ENCODE measurements around the gene STARD5.

Gene STARD5

DNA sequence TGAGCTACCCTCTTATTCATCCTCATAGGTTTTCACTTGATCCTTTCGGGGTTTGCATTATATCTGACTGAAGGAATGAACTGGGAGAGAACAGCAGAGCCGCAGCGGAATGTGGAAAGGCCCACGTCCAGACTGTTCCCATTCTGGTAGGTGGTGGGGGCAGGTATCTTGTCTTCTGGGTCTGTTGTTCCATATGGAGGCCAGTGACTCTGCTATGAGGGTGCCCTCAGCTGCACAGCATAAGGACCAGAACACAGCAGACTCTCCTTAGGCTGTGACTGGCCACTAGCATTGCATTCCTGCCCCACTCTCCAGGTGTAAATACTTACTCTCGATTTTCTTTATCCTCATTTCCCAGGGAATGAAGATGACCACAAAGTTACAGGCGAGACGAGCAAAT is 38.0 kb upstream of the STARD5 start:
- Histone ChIP-seq H3K9me3 (ENCODE audit: control insufficient read depth, insufficient read depth, low read length) (no peaks in the 10 kb centered on the region), H3K4me2 (ENCODE audit: low read length) (no peak overlapping the region), H3F3A (ENCODE audit: control insufficient read depth, insufficient read depth) (no peaks in the 10 kb centered on the region), H3K27me3 (ENCODE audit: control insufficient read depth, low read length) (peaks cover 9% of the 10 kb centered on the region; the same call in 1 of the 2 replicates), H3K4me3 (ENCODE audit: low read length) (no peak overlapping the region), H3K36me3 (ENCODE audit: control insufficient read depth, low read length) (no peaks in the 10 kb centered on the region), H4K20me1 (ENCODE audit: control insufficient read depth, insufficient read depth, low read depth, low read length) (no peaks in the 10 kb centered on the region), H3K4me1 (ENCODE audit: control insufficient read depth, low read length) (no peaks in the 10 kb centered on the region), H3K79me2 (ENCODE audit: control insufficient read depth, low read length) (no peaks in the 10 kb centered on the region), H3K9me2 (replicated peaks; ENCODE audit: control insufficient read depth, low read length) (no peaks in the 10 kb centered on the region), H3K27ac (ENCODE audit: low read depth, low read length) (no peak overlapping the region)
- TF ChIP-seq EZH2phosphoT487 (IDR thresholded peaks at IDR 0.05; ENCODE audit: borderline replicate concordance, low read length) = no peak
- TF ChIP-seq, protein P1, sequence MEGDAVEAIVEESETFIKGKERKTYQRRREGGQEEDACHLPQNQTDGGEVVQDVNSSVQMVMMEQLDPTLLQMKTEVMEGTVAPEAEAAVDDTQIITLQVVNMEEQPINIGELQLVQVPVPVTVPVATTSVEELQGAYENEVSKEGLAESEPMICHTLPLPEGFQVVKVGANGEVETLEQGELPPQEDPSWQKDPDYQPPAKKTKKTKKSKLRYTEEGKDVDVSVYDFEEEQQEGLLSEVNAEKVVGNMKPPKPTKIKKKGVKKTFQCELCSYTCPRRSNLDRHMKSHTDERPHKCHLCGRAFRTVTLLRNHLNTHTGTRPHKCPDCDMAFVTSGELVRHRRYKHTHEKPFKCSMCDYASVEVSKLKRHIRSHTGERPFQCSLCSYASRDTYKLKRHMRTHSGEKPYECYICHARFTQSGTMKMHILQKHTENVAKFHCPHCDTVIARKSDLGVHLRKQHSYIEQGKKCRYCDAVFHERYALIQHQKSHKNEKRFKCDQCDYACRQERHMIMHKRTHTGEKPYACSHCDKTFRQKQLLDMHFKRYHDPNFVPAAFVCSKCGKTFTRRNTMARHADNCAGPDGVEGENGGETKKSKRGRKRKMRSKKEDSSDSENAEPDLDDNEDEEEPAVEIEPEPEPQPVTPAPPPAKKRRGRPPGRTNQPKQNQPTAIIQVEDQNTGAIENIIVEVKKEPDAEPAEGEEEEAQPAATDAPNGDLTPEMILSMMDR (IDR thresholded peaks at IDR 0.05; ENCODE audit: low read depth, low read length, poor library complexity, severe bottlenecking) = no peak

DNA sequence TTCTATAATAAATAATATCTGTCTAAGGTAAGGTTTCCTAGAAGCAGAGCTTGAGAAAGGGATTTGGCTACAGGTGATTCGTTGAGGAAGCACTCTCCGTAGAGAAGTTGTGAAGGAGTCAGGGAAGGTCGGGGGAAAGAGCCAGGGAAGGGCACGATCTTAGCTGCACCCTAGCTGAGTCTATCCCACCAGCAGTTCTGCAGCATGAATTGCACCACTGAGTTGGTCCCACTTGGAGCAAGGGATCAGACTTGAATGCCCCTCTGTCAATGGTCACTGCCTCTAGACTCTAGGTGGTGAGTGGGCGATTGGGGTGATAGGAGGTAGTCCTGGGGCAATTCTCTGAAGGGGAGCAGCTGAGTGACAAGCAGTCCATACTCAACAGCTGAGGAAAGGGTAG is 36.5 kb upstream of the STARD5 start:
- Histone ChIP-seq H3K36me3 (ENCODE audit: control insufficient read depth, low read length) (no peaks in the 10 kb centered on the region), H3K79me2 (ENCODE audit: control insufficient read depth, low read length) (no peaks in the 10 kb centered on the region), H3K27ac (ENCODE audit: low read depth, low read length) (no peak overlapping the region), H3K4me1 (ENCODE audit: control insufficient read depth, low read length) (no peaks in the 10 kb centered on the region), H4K20me1 (ENCODE audit: control insufficient read depth, insufficient read depth, low read depth, low read length) (no peaks in the 10 kb centered on the region), H3K9me3 (ENCODE audit: control insufficient read depth, insufficient read depth, low read length) (no peaks in the 10 kb centered on the region), H3K27me3 (ENCODE audit: control insufficient read depth, low read length) (peaks cover 9% of the 10 kb centered on the region; the same call in 1 of the 2 replicates), H3F3A (ENCODE audit: control insufficient read depth, insufficient read depth) (no peaks in the 10 kb centered on the region), H3K4me2 (ENCODE audit: low read length) (no peak overlapping the region), H3K9me2 (replicated peaks; ENCODE audit: control insufficient read depth, low read length) (no peaks in the 10 kb centered on the region), H3K4me3 (ENCODE audit: low read length) (no peak overlapping the region)
- TF ChIP-seq, protein P1 (IDR thresholded peaks at IDR 0.05; ENCODE audit: low read depth, low read length, poor library complexity, severe bottlenecking) = no peak
- no peak for TF ChIP-seq EZH2phosphoT487 (IDR thresholded peaks at IDR 0.05; ENCODE audit: borderline replicate concordance, low read length)

DNA sequence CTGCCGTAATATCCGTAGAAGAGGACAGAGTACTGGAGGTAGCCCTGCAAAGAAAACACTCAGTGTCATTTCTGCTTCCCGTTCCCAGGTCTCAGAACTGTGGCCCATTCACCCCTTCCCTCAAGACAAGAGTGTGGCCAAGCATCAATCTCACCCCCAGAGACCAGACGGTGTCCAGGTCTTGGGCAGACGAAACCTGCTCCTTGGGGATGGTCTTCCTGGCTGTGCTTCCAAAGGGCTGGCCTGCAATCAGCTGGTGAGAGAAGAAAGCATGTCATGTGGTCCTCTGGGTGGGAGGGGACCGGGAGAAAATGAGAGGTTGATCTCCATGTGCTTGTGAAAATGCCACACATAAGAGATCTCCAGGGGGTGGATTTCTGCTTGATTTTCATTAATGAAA is 34.3 kb upstream of the STARD5 start:
- Histone ChIP-seq H3K4me1 (ENCODE audit: control insufficient read depth, low read length) (no peaks in the 10 kb centered on the region), H3K4me2 (ENCODE audit: low read length) (no peak overlapping the region), H3F3A (ENCODE audit: control insufficient read depth, insufficient read depth) (no peaks in the 10 kb centered on the region), H3K4me3 (ENCODE audit: low read length) (no peak overlapping the region), H3K27ac (ENCODE audit: low read depth, low read length) (no peak overlapping the region), H3K79me2 (ENCODE audit: control insufficient read depth, low read length) (no peaks in the 10 kb centered on the region), H3K27me3 (ENCODE audit: control insufficient read depth, low read length) (peaks cover 9% of the 10 kb centered on the region; the same call in 1 of the 2 replicates), H3K36me3 (ENCODE audit: control insufficient read depth, low read length) (no peaks in the 10 kb centered on the region), H4K20me1 (ENCODE audit: control insufficient read depth, insufficient read depth, low read depth, low read length) (no peaks in the 10 kb centered on the region), H3K9me3 (ENCODE audit: control insufficient read depth, insufficient read depth, low read length) (no peaks in the 10 kb centered on the region), H3K9me2 (replicated peaks; ENCODE audit: control insufficient read depth, low read length) (no peaks in the 10 kb centered on the region)
- TF ChIP-seq, protein P1 (IDR thresholded peaks at IDR 0.05; ENCODE audit: low read depth, low read length, poor library complexity, severe bottlenecking) = no peak
- no peak for TF ChIP-seq EZH2phosphoT487 (IDR thresholded peaks at IDR 0.05; ENCODE audit: borderline replicate concordance, low read length)

Data from DOHH2 (cell line).